ENCODE data around the gene UGT1A1. TPM values are rescaled to one million over a fixed set of nuclear protein-coding genes. Genes with fewer than 3 reads are reported as not detected.

The UGT1A1 gene
- total and polyA plus RNA-seq, 10 of the 15 experiments (the other 5 are each of a cell fraction or from before 2014, with no cell fraction given), result not detected

GRCh38 chr2:233799087-233799665 lies 39.1 kb downstream of the UGT1A1 start (continued):
- TF ChIP-seq ZBTB11 (CRISPR knock-in tag; IDR thresholded peaks at IDR 0.05) (no peak), IRF3 (IDR thresholded peaks at IDR 0.05) (no peak)

- 43% methylated on average over 5 of the region's 5 CpGs for WGBS (ENCODE audit: insufficient coverage, insufficient replicate concordance, low lambda C conversion rate, missing lambda C conversion rate)
- POLR2A ChIA-PET, result no interaction called here
- SMC1A ChIA-PET (ENCODE audit: uncharacterized antibody, unreplicated experiment), result no interaction called here
- no peak overlapping the region for H3K4me2 ChIP-seq (ENCODE audit: control insufficient read depth, insufficient read depth)
- H3K4me3 ChIP-seq, result no peak overlapping the region
- H3K9me3 ChIP-seq (replicated peaks; ENCODE audit: control insufficient read depth, insufficient read depth, low read length), result no peaks in the 10 kb centered on the region
- no peak overlapping the region for H3K9ac ChIP-seq (ENCODE audit: control insufficient read depth, insufficient read depth, low read length)
- FAIRE-seq, result no peak
- no peak for ATAC-seq
- H3K27ac ChIP-seq (ENCODE audit: control insufficient read depth, insufficient read depth), result no peak overlapping the region
- CTCF ChIA-PET, result no interaction called here
- no peaks in the 10 kb centered on the region for H4K20me1 ChIP-seq (ENCODE audit: control insufficient read depth, insufficient read depth)
- in situ Hi-C loops (cut with MboI) (no loop called here), intact Hi-C loops (cut with micrococcal nuclease; ENCODE audit: unreplicated experiment) (no loop called here)
- no peak for TF ChIP-seq LARP7 (IDR thresholded peaks at IDR 0.05)
- no peak for TF ChIP-seq RELA (IDR thresholded peaks at IDR 0.05; ENCODE audit: borderline replicate concordance, partially characterized antibody)
- no peak for TF ChIP-seq SMAD1 (IDR thresholded peaks at IDR 0.05; ENCODE audit: low read depth, partially characterized antibody)
- no peak for TF ChIP-seq CHD2 (IDR thresholded peaks at IDR 0.05; ENCODE audit: borderline replicate concordance, low read depth, low read length)
- no peak for TF ChIP-seq MAX (IDR thresholded peaks at IDR 0.05; ENCODE audit: low read depth, low read length)
- TF ChIP-seq RB1 (IDR thresholded peaks at IDR 0.05; ENCODE audit: borderline replicate concordance), result no peak
- no peak for TF ChIP-seq CBFB (IDR thresholded peaks at IDR 0.05; ENCODE audit: low read depth)
- TF ChIP-seq RUNX3 (IDR thresholded peaks at IDR 0.05; ENCODE audit: low read length), result no peak
- TF ChIP-seq HDGF (IDR thresholded peaks at IDR 0.05), result no peak
- no peak for TF ChIP-seq SUPT20H (IDR thresholded peaks at IDR 0.05; ENCODE audit: borderline replicate concordance, control insufficient read depth, low read depth, low read length)
- TF ChIP-seq WRNIP1 (IDR thresholded peaks at IDR 0.05; ENCODE audit: borderline replicate concordance, low read depth, low read length), result no peak
- TF ChIP-seq E2F4 (IDR thresholded peaks at IDR 0.05; ENCODE audit: low read depth, low read length), result no peak
- no peak for TF ChIP-seq SPI1 (IDR thresholded peaks at IDR 0.05; ENCODE audit: borderline replicate concordance, insufficient read depth, low read depth, low read length)
- TF ChIP-seq CREM (IDR thresholded peaks at IDR 0.05; ENCODE audit: low read depth), result no peak
- no peaks in the 10 kb centered on the region for H3K4me1 ChIP-seq (ENCODE audit: control insufficient read depth, insufficient read depth, low read length)
- no peaks in the 10 kb centered on the region for H3K36me3 ChIP-seq (ENCODE audit: control insufficient read depth in 2 of 2, insufficient read depth in 2 of 2, low read length in 1 of 2)
- RAD21 ChIA-PET (ENCODE audit: unreplicated experiment), result no interaction called here
- no peaks in the 10 kb centered on the region; a peak in 1 of 4 replicates for H3K27me3 ChIP-seq (replicated peaks in 1 of 2; ENCODE audit: control insufficient read depth in 2 of 2, insufficient read depth in 2 of 2, low read length in 1 of 2)
- no TSS peak for BruUV-seq (replicated peaks)
- H3K79me2 ChIP-seq (ENCODE audit: control insufficient read depth, insufficient read depth, low read length), result no peaks in the 10 kb centered on the region
- H2AFZ ChIP-seq (ENCODE audit: control insufficient read depth, low read depth, low read length), result no peak overlapping the region
- DNase-seq (ENCODE audit: low read depth, low spot score), result no peak
Observed at GRCh38 chr2:233799716-233800115, 39.6 kb downstream of the UGT1A1 start.

Data from GM12878 (cell line).